ENCODE data around the gene URAD.

- TF ChIP-seq CTCF (conservative IDR thresholded peaks at IDR 0.05; ENCODE audit: low read length) = no peak
- no peak for TF ChIP-seq EZH2phosphoT487 (IDR thresholded peaks at IDR 0.05; ENCODE audit: borderline replicate concordance, low read depth, low read length)
Measured at GRCh38 chr13:27968316-27969081, 20.0 kb downstream of the URAD start.

Data from OCI-LY7 (cell line).